Left cardiac atrium (tissue), 4 donors: ENCODE measurements around the gene ARHGAP26. TPM values are rescaled to one million over a fixed set of nuclear protein-coding genes. Genes with fewer than 3 reads are reported as not detected.

Experiments
- ATAC-seq, 2 donors: fragments of 200-7000 bp; cut with Tn5 transposase; one replicate each; pipeline ENCODE4 v1.9.1; 2020; ENCODE audit warnings: mild to moderate bottlenecking in 2 of 2, moderate library complexity in 2 of 2
- DNase-seq: peaks from one replicate; pipeline ENCODE4 v3.0.0-alpha.2; 2020
- intact Hi-C, 2 donors: fragments of 100-400 bp; cut with DNase I; formaldehyde crosslinking; loops; one replicate each; pipeline versions ENCODE4 v1.14.1 to v1.15.1; 2022 to 2023
- total RNA-seq, 2 donors: library from RNA; stranded (reverse); fragmentation: NEBNext Ultra II Directional; extraction: Animal tissue kit (Norgen Biotek cat#: 25700); gene quantifications; one replicate each; pipeline ENCODE4 v1.2.1, GENCODE V29; 2021
- donor health status: DM: no; HTN: yes; CAD: no.
- donor health status: DM: no; HTN: yes; CAD: no; lungs with severe emphysema.
- donor health status: DM: yes; HTN: yes; CAD: no.
- donor health status: Dilated cardiomyopathy.

The ARHGAP26 gene
- total RNA-seq, 2 donors from 2014 or later, result 29.6 to 50.2 TPM

GRCh38 chr5:142878111-142878510, 107.9 kb downstream of the ARHGAP26 start:
- intact Hi-C loops, result loop anchor here in 1 of 2 donors (5.0 kb wide), 1 partner anchor 106 kb away; the partner anchor contains the start of gene ARHGAP26
- DNase-seq (no peak), ATAC-seq (no peak)

GRCh38 chr5:142878638-142879037, 108.5 kb downstream of the ARHGAP26 start:
- no peak for ATAC-seq
- no peak for DNase-seq
- intact Hi-C loops, result loop anchor here in 1 of 2 donors (5.0 kb wide), 1 partner anchor 106 kb away; the partner anchor contains the start of gene ARHGAP26

GRCh38 chr5:142881076-142881783, 111.1 kb downstream of the ARHGAP26 start:
- intact Hi-C loops, result loop anchor here (2.0 kb wide), 2 partner anchors 162 to 164 kb away; no protein-coding TSS in a partner anchor
- peak in 1 of 2 donors; percentile 34 for ATAC-seq
- DNase-seq, result no peak

GRCh38 chr5:142881784-142882126, 111.6 kb downstream of the ARHGAP26 start:
- ATAC-seq, result peak; percentile 28 to 39
- no peak for DNase-seq
- intact Hi-C loops, result loop anchor here (2.0 kb wide), 2 partner anchors 163 to 165 kb away; no protein-coding TSS in a partner anchor

- intact Hi-C loops, result no loop called here
- DNase-seq, result peak; percentile 73
- peak; percentile 75 to 86 for ATAC-seq
Measured at GRCh38 chr5:142883025-142883424, 112.8 kb downstream of the ARHGAP26 start.

- intact Hi-C loops, result no loop called here
- ATAC-seq (peak in 1 of 2 donors; percentile 2), DNase-seq (no peak)
Measured at GRCh38 chr5:142883438-142883837, 113.3 kb downstream of the ARHGAP26 start.

- ATAC-seq, result peak; percentile 31 to 50
- intact Hi-C loops, result no loop called here
- DNase-seq, result no peak
Measured at GRCh38 chr5:142884029-142884428, 113.9 kb downstream of the ARHGAP26 start.

GRCh38 chr5:142886211-142886610, 116.0 kb downstream of the ARHGAP26 start:
- DNase-seq (no peak), ATAC-seq (no peak)
- intact Hi-C loops, result no loop called here

- DNase-seq, result no peak
- intact Hi-C loops, result no loop called here
- ATAC-seq, result no peak
Measured at GRCh38 chr5:142886956-142887355, 116.8 kb downstream of the ARHGAP26 start.

- ATAC-seq (peak; percentile 61 to 65), DNase-seq (no peak)
- intact Hi-C loops, result loop anchor here in 1 of 2 donors (2.0 kb wide), 1 partner anchor 172 kb away; no protein-coding TSS in a partner anchor
Measured at GRCh38 chr5:142888469-142889085, 118.4 kb downstream of the ARHGAP26 start.

GRCh38 chr5:142892021-142892420, 121.8 kb downstream of the ARHGAP26 start:
- intact Hi-C loops, result no loop called here
- no peak for ATAC-seq

GRCh38 chr5:142894315-142894714, 124.1 kb downstream of the ARHGAP26 start:
- ATAC-seq, result no peak
- DNase-seq, result no peak
- intact Hi-C loops, result no loop called here

More at GRCh38 chr5:142892021-142892420, 121.8 kb downstream of the ARHGAP26 start:
- DNase-seq, result no peak

- ATAC-seq (peak; percentile 63 to 67), DNase-seq (no peak)
- intact Hi-C loops, result no loop called here
Measured at GRCh38 chr5:142894749-142895148, 124.6 kb downstream of the ARHGAP26 start.

- DNase-seq (no peak), ATAC-seq (no peak)
- intact Hi-C loops, result no loop called here
Measured at GRCh38 chr5:142896325-142897007, 126.3 kb downstream of the ARHGAP26 start.

GRCh38 chr5:142897328-142897727, 127.2 kb downstream of the ARHGAP26 start:
- intact Hi-C loops, result no loop called here

GRCh38 chr5:142900927-142901326, 130.8 kb downstream of the ARHGAP26 start:
- DNase-seq (no peak), ATAC-seq (no peak)
- intact Hi-C loops, result no loop called here

More at GRCh38 chr5:142897328-142897727, 127.2 kb downstream of the ARHGAP26 start:
- ATAC-seq (no peak), DNase-seq (no peak)

GRCh38 chr5:142901476-142902185, 131.5 kb downstream of the ARHGAP26 start:
- intact Hi-C loops, result no loop called here
- ATAC-seq (no peak), DNase-seq (no peak)

GRCh38 chr5:142902186-142902965, 132.2 kb downstream of the ARHGAP26 start:
- no peak for ATAC-seq
- DNase-seq, result no peak
- intact Hi-C loops, result no loop called here
